GM12878 (cell line): ENCODE results near the gene ZNF79. TPM values are rescaled to one million over a fixed set of nuclear protein-coding genes. Genes with fewer than 3 reads are reported as not detected.

Experiments used
- ATAC-seq: fragments of 200-7000 bp; cut with Tn5 transposase; 3 replicates; pipeline ENCODE4 v1.9.1; 2020; ENCODE audit warnings: mild to moderate bottlenecking, moderate library complexity
- BruUV-seq: library from RNA; stranded (reverse); fragments of 400-500 nt; replicated peaks from 2 replicates; lab custom pipeline; 2021; lab: Mats Ljungman, UMichigan
- CTCF ChIA-PET: fragments of 300-600 bp; sonication (Branson Sonifier 250); formaldehyde crosslinking; extraction: SDS; loops from one replicate; lab custom pipeline; 2021; ENCODE audit warnings: inconsistent platforms; lab: Yijun Ruan, JAX
- POLR2A ChIA-PET: fragments of 350-600 bp; formaldehyde crosslinking; extraction: SDS; loops from one replicate; lab custom pipeline; 2021; ENCODE audit warnings: inconsistent platforms; lab: Charles Lee
- RAD21 ChIA-PET: fragments of 300-600 bp; sonication (Branson Sonifier 250); formaldehyde crosslinking; loops from one replicate; lab custom pipeline; 2023; ENCODE audit warnings: antibody characterized with exemption; ENCODE audit not compliant: unreplicated experiment; lab: Charles Lee
- SMC1A ChIA-PET: fragments of 300-600 bp; sonication (Branson Sonifier 250); formaldehyde crosslinking; loops from one replicate; lab custom pipeline; 2023; ENCODE audit not compliant: unreplicated experiment, uncharacterized antibody; lab: Charles Lee
- DNase-seq: peaks from one replicate; pipeline ENCODE4 v3.0.0-alpha.2; 2011; ENCODE audit warnings: low read depth, low spot score
- FAIRE-seq: peaks from 3 replicates; lab custom pipeline; 2011; peaks lifted over from hg19 to GRCh38; lab: Jason Lieb, UNC
- H2AFZ ChIP-seq: 2 replicates; pipeline ENCODE4 v1.6.0; 2011; ENCODE audit warnings: low read depth, low read length, control low read depth; ENCODE audit not compliant: control insufficient read depth
- H3K27ac ChIP-seq: 2 replicates; pipeline ENCODE4 v1.5.1; 2011; ENCODE audit warnings: control low read depth; ENCODE audit not compliant: control insufficient read depth, insufficient read depth
- H3K27me3 ChIP-seq, 2 experiments: replicated peaks in 1 of 2; 2 replicates each; pipeline versions ENCODE4 v1.6.0 to v1.6.1; 2011; ENCODE audit warnings: low read length in 1 of 2; ENCODE audit not compliant: control insufficient read depth in 2 of 2, insufficient read depth in 2 of 2
- H3K36me3 ChIP-seq, 2 experiments: 2 replicates each; pipeline ENCODE4 v1.5.1; 2011; ENCODE audit warnings: low read length in 1 of 2; ENCODE audit not compliant: control insufficient read depth in 2 of 2, insufficient read depth in 2 of 2
- H3K4me1 ChIP-seq: 2 replicates; pipeline ENCODE4 v1.6.1; 2011; ENCODE audit warnings: mild to moderate bottlenecking, low read length, moderate library complexity, mixed read lengths; ENCODE audit not compliant: control insufficient read depth, insufficient read depth
- H3K4me2 ChIP-seq: 2 replicates; pipeline ENCODE4 v1.6.0; 2011; ENCODE audit warnings: control low read depth; ENCODE audit not compliant: control insufficient read depth, insufficient read depth
- H3K4me3 ChIP-seq: fragments of 200-600 bp; sonication (generic); 2 replicates; pipeline ENCODE4 v1.5.1; 2016
- H3K79me2 ChIP-seq: 2 replicates; pipeline ENCODE4 v1.6.0; 2011; ENCODE audit warnings: low read length; ENCODE audit not compliant: control insufficient read depth, insufficient read depth
- H3K9ac ChIP-seq: 2 replicates; pipeline ENCODE4 v1.8.0; 2011; ENCODE audit warnings: low read length, control low read depth, mixed read lengths; ENCODE audit not compliant: control insufficient read depth, insufficient read depth
- H3K9me3 ChIP-seq: replicated peaks from 3 replicates; pipeline ENCODE4 v1.5.1; 2011; ENCODE audit warnings: mild to moderate bottlenecking, low read length; ENCODE audit not compliant: control insufficient read depth, insufficient read depth
- H4K20me1 ChIP-seq: 2 replicates; pipeline ENCODE4 v1.6.0; 2011; ENCODE audit not compliant: control insufficient read depth, insufficient read depth
- BCLAF1 ChIP-seq: fragments of 450-650 bp; IDR thresholded peaks from 2 replicates; pipeline ENCODE4 v1.6.1; 2017; ENCODE audit warnings: antibody characterized with exemption, mild to moderate bottlenecking, moderate library complexity
- CEBPB ChIP-seq, 2 experiments: fragments of 150-350 bp in 1 of 2; IDR thresholded peaks; 2 replicates each; pipeline ENCODE4 v1.6.1; 2012 to 2014; ENCODE audit warnings: low read depth in 2 of 2, low read length in 2 of 2, borderline replicate concordance in 1 of 2, inconsistent platforms in 1 of 2
- EP300 ChIP-seq, 2 experiments: fragments of 150-350 bp in 1 of 2; IDR thresholded peaks; 2 replicates each; pipeline ENCODE4 v1.6.1; 2011 to 2012; ENCODE audit warnings: low read depth in 2 of 2, low read length in 2 of 2, borderline replicate concordance in 1 of 2, improper control_type of control experiment in 1 of 2, inconsistent platforms in 1 of 2; ENCODE audit not compliant: control insufficient read depth in 1 of 2
- JUNB ChIP-seq: IDR thresholded peaks from 2 replicates; pipeline ENCODE4 v1.6.1; 2016; ENCODE audit warnings: antibody characterized with exemption, mild to moderate bottlenecking
- MTA2 ChIP-seq: fragments of 450-650 bp; IDR thresholded peaks from 2 replicates; pipeline ENCODE4 v1.6.1; 2016; ENCODE audit warnings: low read depth, mild to moderate bottlenecking, moderate library complexity
- POLR2A ChIP-seq: IDR thresholded peaks from 2 replicates; pipeline ENCODE4 v1.6.1; 2011; ENCODE audit warnings: low read depth, mild to moderate bottlenecking, low read length
- POLR2AphosphoS5 ChIP-seq: IDR thresholded peaks from 2 replicates; pipeline ENCODE4 v1.6.1; 2011; ENCODE audit warnings: mild to moderate bottlenecking, low read length, inconsistent platforms
- REST ChIP-seq: IDR thresholded peaks from 2 replicates; pipeline ENCODE4 v1.6.1; 2012; ENCODE audit warnings: mild to moderate bottlenecking, low read depth, low read length
- SKIL ChIP-seq: fragments of 450-650 bp; IDR thresholded peaks from 2 replicates; pipeline ENCODE4 v1.6.1; 2017; ENCODE audit warnings: mild to moderate bottlenecking, low read depth, inconsistent platforms; ENCODE audit not compliant: poor library complexity, severe bottlenecking
- TAF1 ChIP-seq: IDR thresholded peaks from 2 replicates; pipeline ENCODE4 v1.6.1; 2011; ENCODE audit warnings: mild to moderate bottlenecking, low read depth, low read length, borderline replicate concordance
- TARDBP ChIP-seq: IDR thresholded peaks from 2 replicates; pipeline ENCODE4 v1.6.1; 2016; ENCODE audit warnings: borderline replicate concordance
- ZBED1 ChIP-seq: IDR thresholded peaks from 2 replicates; pipeline ENCODE4 v1.6.1; 2016; ENCODE audit warnings: borderline replicate concordance
- ZNF207 ChIP-seq: fragments of 450-650 bp; IDR thresholded peaks from 2 replicates; pipeline ENCODE4 v1.6.1; 2014; ENCODE audit warnings: antibody characterized with exemption, mild to moderate bottlenecking, borderline replicate concordance
- ZSCAN29 ChIP-seq: fragments of 450-650 bp; IDR thresholded peaks from 2 replicates; pipeline ENCODE4 v1.6.1; 2017; ENCODE audit warnings: mild to moderate bottlenecking, moderate library complexity
- WGBS: methylation state at CpG from one replicate; pipeline ENCODE4 v1.1.6; 2016; ENCODE audit warnings: low lambda C conversion rate; ENCODE audit not compliant: insufficient replicate concordance, insufficient coverage; ENCODE audit errors: missing lambda C conversion rate; 5-methylcytosine and 5-hydroxymethylcytosine counted together
- in situ Hi-C: fragments of 300-500 bp; cut with MboI; formaldehyde crosslinking; loops from 9 replicates; pipeline ENCODE4 v1.14.3; 2018; ENCODE audit warnings: mixed read lengths
- intact Hi-C: fragments of 100-400 bp; cut with micrococcal nuclease; formaldehyde crosslinking; loops from one replicate; pipeline ENCODE4 v1.14.2; 2022; ENCODE audit not compliant: unreplicated experiment
- polyA plus RNA-seq, 11 experiments: library from polyadenylated mRNA; depleted of rRNA in 4 of 11; unstranded in 6 of 11; stranded (reverse) in 5 of 11; fragments of >200 nt; fragmentation: Nextera tagmentation in 4 of 11; fragmentation: Illumina TruSeq in 1 of 11; extraction: Ambion mirVana in 4 of 11; extraction: Trizol in 1 of 11; gene quantifications; 1 replicate in 1 of 11; 2 replicates in 10 of 11; pipeline versions ENCODE4 v1.2.1 to v1.2.3, GENCODE V29; 2011 to 2016; ENCODE audit warnings: inconsistent platforms in 2 of 11, missing spikeins in 2 of 11, low read depth in 1 of 11
- total RNA-seq, 4 experiments: library from RNA; depleted of rRNA in 3 of 4; stranded (reverse); fragments of >200 nt in 3 of 4; fragmentation: Illumina TruSeq in 1 of 4; extraction: Trizol in 1 of 4; gene quantifications; 2 replicates each; pipeline versions ENCODE4 v1.2.1 to v1.2.3, GENCODE V29; 2013 to 2021

The ZNF79 gene
- total and polyA plus RNA-seq, 10 of the 15 experiments (the other 5 are each of a cell fraction or from before 2014, with no cell fraction given), result 1.8 to 14.1 (median 11.7) TPM

- intact Hi-C loops, result no loop called here
- ATAC-seq, result no peak; the same call in 2 of the 3 replicates
- no peak for TF ChIP-seq CEBPB (IDR thresholded peaks at IDR 0.05; ENCODE audit: borderline replicate concordance in 1 of 2, low read depth in 2 of 2, low read length in 2 of 2)
- no peak for TF ChIP-seq REST
- TF ChIP-seq MTA2, result no peak
- TF ChIP-seq POLR2AphosphoS5, result no peak
- TF ChIP-seq ZNF207, result no peak
- TF ChIP-seq POLR2A, result no peak
- TF ChIP-seq JUNB, result no peak
- no peak for TF ChIP-seq TARDBP
- TF ChIP-seq TAF1, result no peak
- no peak for TF ChIP-seq EP300 (IDR thresholded peaks at IDR 0.05; ENCODE audit: borderline replicate concordance in 1 of 2, control insufficient read depth in 1 of 2, low read depth in 2 of 2, low read length in 2 of 2)
- TF ChIP-seq BCLAF1, result no peak
- no peak for TF ChIP-seq SKIL
- TF ChIP-seq ZBED1, result no peak
- no peak for TF ChIP-seq ZSCAN29
Observed at GRCh38 chr9:127417131-127418036, 6.8 kb upstream of the ZNF79 start.

More at GRCh38 chr9:127417131-127418036, 6.8 kb upstream of the ZNF79 start:
- Histone ChIP-seq H3K36me3 (no peaks in the 10 kb centered on the region), H3K4me1 (peaks cover 2% of the 10 kb centered on the region; the same call in 1 of the 2 replicates), H3K4me3 (no peak overlapping the region), H3K27me3 (no peaks in the 10 kb centered on the region), H4K20me1 (no peaks in the 10 kb centered on the region), H2AFZ (no peak overlapping the region), H3K27ac (no peak overlapping the region), H3K4me2 (no peak overlapping the region), H3K9ac (no peak overlapping the region), H3K79me2 (peaks cover under 1% of the 10 kb centered on the region), H3K9me3 (no peaks in the 10 kb centered on the region)
- in situ Hi-C loops, result no loop called here
- BruUV-seq, result no TSS peak
- CTCF ChIA-PET, result interaction anchor here (0.8 to 1.2 kb wide), 2 partner anchors 203 to 476 kb away, joined by 4 read pairs; no protein-coding TSS in a partner anchor
- 72% methylated on average over 14 of the region's 15 CpGs for WGBS
- POLR2A ChIA-PET, result interaction anchor here (0.9 kb wide), 1 partner anchor 98 kb away, joined by 4 read pairs; no protein-coding TSS in a partner anchor
- RAD21 ChIA-PET, result interaction anchor here (1.1 kb wide), 1 partner anchor 193 kb away, joined by 3 read pairs; no protein-coding TSS in a partner anchor
- FAIRE-seq (no peak), DNase-seq (no peak)
- SMC1A ChIA-PET, result interaction anchor here (0.6 to 1.0 kb wide), 2 partner anchors 33 to 203 kb away, joined by 3 read pairs; no protein-coding TSS in a partner anchor
